A673 (cell line): ENCODE results near the gene NLRX1.

ENCODE experiments used
- EZH2 ChIP-seq: fragments of 200-600 bp; sonication (generic); IDR thresholded peaks from 2 replicates; pipeline ENCODE4 v1.6.1; 2017; ENCODE audit warnings: borderline replicate concordance, low read depth, mild to moderate bottlenecking, mixed read lengths, antibody characterized with exemption, low read length; ENCODE audit not compliant: poor library complexity, severe bottlenecking
- TF ChIP-seq, protein P1 (sequence below): fragments of 300-800, 200-600 bp; sonication (generic); conservative IDR thresholded peaks from 2 replicates; pipeline ENCODE4 v1.5.1; 2017; ENCODE audit warnings: low read depth, mild to moderate bottlenecking, antibody characterized with exemption, low read length, moderate library complexity, mixed read lengths

DNA sequence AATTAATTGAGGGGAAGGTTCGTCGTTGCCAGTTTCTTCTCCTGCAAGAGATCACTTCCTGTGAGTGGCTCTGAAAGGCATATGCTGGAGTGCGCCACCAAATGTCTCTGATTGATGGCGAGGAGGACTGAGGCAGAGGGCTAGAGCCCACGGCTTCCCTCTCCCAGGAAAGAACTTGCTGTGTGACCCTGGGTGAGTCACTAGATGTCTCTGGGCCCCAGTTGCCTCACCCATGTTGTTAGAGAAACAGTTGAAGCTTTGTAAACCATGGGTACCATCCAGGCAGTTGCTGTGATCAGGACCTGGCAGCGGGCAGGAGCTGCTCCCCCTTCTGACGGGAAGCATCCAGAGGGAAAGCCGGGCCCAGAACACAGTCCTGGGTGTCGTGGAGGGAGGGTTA lies 16.5 kb upstream of the NLRX1 start:
- TF ChIP-seq, protein P1, sequence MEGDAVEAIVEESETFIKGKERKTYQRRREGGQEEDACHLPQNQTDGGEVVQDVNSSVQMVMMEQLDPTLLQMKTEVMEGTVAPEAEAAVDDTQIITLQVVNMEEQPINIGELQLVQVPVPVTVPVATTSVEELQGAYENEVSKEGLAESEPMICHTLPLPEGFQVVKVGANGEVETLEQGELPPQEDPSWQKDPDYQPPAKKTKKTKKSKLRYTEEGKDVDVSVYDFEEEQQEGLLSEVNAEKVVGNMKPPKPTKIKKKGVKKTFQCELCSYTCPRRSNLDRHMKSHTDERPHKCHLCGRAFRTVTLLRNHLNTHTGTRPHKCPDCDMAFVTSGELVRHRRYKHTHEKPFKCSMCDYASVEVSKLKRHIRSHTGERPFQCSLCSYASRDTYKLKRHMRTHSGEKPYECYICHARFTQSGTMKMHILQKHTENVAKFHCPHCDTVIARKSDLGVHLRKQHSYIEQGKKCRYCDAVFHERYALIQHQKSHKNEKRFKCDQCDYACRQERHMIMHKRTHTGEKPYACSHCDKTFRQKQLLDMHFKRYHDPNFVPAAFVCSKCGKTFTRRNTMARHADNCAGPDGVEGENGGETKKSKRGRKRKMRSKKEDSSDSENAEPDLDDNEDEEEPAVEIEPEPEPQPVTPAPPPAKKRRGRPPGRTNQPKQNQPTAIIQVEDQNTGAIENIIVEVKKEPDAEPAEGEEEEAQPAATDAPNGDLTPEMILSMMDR = no peak
- no peak for TF ChIP-seq EZH2
